Retina (tissue), 1 donor: Measurements from ENCODE around the gene TM4SF18.

ENCODE experiments used
- DNase-seq: peaks from one replicate; pipeline ENCODE4 v3.0.0-alpha.2; 2016

The TM4SF18 gene

DNA sequence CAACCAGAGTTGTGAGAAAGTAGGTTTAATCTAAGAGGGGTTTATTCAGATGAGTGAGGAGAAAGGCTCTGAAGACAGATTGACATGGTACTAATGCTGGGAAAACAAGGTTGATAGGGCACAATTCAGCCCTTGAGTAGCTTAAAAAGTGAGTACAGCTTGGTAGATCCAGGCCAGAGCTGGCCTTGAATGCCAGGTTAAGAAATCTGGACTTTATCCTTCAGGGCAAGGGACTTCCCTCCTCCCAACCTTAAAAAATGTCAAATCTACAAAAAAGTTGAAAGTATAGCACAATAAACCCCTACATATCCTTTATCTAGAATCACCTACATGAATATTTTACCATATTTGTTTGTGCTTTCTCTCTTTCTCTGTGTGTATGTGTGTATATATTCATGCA, 7.9 kb downstream of the TM4SF18 start:
- DNase-seq, result no peak

DNA sequence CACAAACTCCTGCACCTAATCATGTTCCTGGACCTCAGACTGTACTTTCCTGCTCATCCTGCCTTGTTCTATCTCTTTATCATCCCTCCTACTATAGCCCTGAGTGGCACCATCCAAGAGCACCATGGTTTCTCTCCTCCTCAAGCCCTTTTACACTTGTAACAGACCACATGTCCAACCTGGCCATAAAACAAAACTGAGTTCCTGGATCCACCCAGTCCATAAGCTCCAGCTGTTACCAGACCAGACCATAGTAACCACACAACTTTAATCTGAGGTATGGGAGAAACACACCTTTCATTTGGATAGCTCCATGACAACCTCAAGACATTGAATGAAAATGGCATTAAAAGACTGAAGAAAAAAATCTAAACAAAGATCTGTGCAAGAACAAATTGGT, 9.1 kb downstream of the TM4SF18 start:
- DNase-seq, result no peak

DNA sequence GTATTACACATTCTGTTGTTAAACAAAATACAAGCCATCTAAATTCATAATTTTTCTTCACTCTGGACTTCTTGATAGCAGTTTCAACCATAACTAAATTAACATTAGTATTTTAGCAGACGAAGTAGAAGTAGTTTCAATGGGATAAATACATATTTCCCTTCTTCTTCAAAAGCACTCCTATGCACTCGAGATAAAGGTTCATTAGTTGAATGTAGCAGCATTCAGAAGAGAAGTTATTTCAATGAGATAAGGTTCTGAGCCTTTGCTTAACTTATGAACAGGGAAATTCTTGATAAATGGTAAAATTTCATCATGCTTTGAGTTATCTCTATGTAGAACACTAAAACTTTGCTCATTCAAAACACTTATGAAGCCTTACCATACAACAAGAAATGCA, 11.8 kb downstream of the TM4SF18 start:
- no peak for DNase-seq

DNA sequence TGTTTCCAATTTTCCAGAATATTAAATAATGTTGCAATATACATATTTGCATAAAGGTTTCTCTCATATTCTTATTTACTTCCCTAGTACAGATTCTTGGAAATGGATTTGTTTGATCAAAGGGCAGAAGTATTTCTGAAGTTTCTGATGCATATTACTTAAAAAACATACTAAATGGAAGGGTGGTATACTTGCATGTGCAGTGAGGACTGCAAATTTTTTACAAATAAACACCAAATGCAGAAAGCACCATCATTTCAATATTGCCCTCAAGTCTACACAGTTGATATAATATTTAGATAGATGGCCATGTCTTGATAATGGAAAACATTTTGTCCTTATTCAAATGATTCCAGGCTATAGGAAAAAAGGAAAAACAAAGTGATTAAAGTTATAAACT, 12.3 kb downstream of the TM4SF18 start:
- no peak for DNase-seq

DNA sequence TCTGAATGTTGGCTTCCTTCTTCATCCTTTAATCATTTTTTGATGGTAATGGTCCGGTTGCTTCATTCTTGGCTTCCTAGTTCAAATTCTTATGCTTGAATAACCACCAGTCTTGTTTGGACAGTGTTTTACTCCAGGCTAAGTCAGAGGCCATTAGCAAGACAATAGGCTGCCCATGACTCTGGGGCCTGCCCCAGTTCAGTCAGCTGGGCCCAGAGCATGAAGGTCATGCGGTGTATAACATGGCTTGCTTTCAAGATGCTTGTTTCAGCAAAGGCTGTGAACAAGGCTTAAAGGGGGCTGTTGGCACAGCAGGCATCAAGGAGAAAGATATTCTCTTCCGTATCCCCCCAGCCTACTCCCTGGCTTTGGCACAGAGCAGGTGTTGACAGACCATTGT, 13.7 kb downstream of the TM4SF18 start:
- DNase-seq, result no peak

DNA sequence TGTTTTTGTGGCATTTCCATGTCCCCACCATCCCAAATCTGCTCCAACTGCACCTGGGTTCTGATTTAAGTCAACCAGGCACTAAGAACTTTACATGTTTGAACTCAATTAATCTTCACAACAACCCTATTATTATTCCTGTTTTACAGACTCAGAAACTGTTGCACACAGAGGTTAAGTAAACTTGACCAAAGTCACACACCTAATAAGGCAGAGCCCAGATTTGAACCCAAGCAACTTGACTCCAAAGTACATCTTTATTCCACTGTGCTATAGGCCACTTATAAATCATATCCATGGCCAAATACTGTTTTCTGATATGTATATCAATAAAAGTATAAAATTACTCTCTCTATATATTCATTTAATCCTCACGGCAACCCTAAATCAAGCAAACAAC, 16.4 kb downstream of the TM4SF18 start:
- DNase-seq, result no peak

DNA sequence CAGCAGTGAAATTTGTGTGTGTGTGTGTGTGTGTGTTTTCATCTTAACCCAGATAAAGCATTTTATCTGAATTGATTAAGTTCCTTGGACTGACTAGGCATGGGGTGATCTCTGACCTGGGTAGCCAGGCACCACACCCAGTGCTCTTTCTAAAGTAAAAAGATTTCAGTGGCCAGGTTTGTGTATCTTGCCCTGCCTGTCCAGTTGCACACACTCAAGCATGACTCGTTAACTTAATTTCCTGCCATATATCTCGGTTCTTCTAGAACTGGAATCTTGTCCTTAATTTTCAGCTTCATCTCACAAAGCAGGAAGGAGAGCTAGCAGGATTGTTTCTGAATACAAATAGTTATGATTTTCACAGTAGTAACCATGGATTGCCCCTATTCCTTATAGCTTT, 17.0 kb downstream of the TM4SF18 start:
- no peak for DNase-seq

DNA sequence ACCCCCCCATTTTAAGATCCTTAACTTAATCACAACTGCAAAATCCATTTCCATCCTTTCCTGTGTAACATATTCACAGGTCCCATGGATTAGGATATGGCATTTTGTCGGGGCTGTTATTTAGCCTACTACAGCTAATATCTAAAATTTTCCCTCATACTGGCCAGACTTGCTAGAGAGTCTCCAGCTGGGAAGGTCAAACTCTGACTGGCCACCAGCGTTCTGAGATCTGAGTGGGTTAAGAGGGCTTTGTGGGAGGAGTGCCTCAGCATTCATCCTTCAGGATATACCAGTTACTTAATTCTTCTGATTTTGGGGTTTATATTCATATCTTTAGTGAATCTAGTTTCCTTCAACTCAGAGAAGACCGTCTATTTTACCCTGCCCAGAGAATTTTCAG, 17.7 kb downstream of the TM4SF18 start:
- no peak for DNase-seq

DNA sequence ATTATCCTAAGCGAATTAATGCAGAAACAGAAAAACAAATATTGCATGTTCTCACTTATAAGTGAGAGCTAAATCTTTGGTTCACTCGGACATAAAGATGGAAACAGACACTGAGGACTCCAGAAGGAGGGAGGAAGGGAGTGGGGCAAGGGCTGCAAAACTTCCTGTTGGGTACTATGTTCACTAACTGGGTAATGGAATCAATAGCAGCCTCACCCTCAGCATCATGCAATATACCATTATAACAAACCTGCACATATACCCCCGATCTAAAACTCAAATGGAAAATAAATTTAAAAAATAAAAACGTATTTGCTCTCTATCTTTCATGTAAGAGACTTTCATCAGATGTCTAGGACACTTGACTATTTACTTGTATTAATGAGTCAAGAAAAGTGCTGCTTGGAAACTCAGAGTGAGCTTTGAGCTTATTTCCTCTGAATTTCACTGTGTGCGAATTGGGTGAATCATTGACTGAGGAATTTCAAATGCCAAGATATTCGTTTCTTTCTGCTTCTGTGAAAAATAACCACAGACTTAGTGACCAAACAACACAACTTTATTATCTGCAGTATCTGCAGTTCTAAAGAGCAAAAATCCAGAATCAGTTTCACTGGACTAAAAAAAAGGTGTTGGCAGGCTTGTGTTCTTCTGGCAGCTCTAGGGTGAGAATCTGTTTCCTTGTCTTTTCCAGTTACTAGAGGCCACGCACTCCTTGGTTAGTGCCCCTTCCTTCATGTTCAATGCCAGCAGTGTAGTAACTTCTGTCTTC, 18.4 kb downstream of the TM4SF18 start:
- DNase-seq, result no peak

DNA sequence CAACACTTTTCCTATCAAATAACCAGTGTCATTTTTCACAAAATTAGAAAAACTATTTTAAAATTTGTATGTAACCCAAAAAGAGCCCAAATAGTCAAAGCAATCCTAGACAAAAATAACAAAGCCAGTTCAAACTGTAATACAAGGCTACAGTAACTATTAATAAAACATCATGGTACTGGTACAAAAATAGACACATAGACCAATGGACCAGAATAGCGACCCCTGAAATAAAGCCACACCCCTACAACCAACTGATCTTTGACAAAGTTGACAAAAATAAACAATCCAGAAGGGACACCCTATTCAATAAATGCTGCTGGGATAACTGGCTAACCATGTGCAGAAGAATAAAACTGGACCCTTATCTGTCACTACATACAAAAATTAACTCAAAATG, 19.9 kb downstream of the TM4SF18 start:
- no peak for DNase-seq

DNA sequence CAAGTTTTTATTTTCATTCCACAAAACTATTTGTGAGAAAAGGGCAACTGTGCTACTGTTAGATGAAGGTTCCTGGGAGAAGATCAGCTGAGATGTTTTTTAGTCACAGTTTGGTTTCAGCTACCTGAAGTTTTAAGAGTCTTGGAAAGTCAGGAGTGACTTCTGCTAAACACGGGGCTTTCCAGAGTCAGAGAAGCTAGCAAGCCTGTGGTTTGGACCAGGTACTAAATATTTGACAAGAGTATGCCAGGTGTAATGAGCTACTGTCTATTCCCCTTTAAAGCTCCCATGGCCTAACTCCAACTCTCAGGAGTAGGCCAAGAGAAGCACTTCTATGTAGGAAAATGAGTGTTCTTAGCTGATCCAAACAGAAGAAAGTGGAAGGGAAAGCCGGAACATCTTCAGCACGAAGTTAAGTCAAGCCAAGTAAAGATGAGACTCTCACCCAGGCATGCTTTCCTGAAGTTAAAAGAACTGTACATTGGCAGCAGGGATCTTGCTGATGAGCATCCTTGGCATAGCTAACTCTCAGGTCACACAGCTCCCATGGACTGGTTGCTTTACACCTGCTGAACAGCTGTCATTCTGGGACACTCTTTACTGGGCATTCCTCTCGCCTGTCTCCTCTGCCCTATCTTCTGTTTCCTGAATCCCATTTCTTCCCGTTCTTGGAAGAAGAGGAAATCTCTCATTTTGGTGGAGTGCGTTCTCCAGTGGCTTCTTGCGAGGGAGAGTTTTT, 22.5 kb downstream of the TM4SF18 start:
- no peak for DNase-seq

DNA sequence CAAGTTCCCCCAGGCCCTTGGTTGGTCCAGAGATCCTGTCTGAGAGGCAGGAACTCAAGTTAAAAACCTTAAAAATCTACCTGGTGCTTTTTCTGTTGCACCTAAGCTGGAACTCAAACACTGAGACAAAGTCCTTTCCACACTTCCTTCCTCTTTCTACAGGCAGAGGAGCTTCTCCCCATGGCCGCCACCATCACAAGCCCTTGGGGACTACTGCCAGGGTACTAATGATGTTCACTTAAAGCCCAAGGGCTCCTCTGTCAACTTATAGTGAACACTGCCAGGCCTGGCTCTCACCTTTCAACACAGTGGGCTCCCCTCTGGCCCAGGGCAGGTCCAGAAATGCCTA, 26.0 kb downstream of the TM4SF18 start:
- no peak for DNase-seq

DNA sequence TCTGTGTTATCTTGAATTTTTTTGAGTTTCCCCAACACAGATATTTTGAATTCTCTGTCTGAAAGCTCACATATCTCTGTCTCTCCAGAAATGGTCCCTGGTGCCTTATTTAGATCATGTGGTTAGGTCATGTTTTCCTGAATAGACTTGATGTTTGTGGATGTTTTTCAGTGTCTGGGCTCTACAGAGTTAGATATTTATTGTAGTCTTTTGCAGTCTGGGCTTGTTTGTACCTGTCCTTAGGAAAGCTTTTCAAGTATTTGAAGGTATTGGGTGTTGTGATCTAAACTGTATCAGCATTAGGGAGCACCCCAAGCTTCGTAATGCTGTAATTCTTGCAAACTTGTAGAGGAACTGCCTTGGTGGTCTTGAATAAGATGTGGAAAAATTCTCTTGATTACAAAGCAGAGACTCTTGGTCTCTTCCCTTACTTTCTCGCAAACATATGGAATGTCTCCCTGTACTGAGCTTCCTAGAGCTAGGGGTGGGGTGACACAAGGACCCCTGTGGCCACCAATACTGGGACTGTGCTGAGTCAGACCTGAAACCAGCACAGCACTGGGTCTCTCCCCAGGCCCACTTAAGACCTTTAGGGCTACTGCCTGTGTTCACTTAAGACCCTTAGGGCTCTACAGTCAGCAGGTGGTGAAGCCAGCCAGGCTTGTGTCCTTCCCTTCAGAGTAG, 26.5 kb downstream of the TM4SF18 start:
- no peak for DNase-seq

DNA sequence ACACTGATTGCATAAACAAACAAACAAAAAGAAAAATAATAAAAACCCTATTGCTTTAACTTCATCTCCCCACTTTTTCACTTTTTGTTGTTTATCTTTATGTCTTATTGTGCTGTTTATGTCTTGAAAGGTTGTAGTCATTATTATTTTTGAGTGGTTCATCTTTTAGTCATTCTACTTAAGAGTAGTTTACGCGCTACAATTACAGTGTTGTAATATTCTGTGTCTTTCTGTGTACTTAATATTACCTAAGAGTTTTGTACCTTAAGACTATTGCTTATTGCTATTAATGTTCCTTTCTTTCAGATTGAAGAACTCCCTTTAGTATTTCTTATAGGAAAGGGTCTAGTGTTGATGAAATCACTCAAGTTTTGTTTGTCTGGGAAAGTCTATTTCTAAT, 28.1 kb downstream of the TM4SF18 start:
- DNase-seq, result no peak

DNA sequence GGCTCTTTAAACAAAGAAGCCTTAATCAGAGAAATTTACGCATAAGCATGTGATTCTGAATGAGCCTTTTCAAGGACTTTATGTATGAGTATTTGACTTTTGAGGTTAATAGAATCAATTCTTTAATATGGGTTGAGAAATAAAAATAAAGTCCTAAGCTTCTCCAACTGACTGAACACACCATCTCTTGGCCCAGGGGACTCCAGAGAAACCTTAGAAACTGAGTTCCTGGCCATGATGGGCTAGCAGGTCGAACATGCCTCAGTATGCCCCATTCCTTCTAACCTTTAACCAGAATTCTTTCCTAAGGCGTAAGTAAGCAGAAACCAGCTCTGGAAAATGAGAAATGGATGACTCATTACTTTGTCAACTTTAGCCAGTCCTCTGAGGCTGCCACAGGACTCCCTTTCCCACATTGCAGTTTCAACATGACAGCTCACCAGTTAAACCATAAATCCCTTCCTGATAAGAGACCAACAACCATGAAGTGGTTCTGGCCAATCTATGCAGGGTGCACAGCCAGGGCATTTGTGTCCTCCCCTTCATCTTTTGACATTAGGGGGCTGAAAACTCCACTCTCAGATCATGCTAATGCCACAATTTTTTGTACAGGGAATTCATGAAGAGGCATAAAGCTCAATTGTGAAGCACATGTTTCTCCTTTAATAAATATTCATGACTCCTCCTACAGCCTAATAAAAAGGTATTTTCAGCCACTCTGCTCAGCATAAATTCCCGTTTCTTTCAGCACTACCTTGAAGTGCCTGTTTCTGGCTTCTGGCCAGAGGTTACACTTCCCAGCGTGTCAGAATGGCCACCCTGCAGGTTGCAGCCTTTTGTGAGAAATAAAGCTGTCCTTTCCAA, 33.3 kb downstream of the TM4SF18 start:
- DNase-seq, result no peak

DNA sequence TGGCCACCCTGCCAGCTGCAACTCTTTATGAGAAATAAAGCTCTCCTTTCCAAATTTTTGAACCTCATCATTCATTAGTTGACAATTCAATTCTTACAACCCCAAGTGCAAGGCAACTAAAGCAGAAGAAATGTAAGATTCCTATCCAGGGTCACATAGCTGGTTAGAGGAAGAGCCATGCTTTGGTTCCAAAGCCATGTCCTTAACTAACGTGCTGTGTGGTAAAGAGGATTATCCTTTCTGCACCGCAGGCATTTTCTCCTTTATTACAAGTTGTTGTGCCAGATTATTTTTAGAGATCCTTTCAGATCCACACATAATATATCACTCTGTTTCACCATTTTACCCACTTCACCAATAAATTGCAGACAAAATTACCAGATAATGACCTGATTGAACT, 36.5 kb downstream of the TM4SF18 start:
- no peak for DNase-seq

DNA sequence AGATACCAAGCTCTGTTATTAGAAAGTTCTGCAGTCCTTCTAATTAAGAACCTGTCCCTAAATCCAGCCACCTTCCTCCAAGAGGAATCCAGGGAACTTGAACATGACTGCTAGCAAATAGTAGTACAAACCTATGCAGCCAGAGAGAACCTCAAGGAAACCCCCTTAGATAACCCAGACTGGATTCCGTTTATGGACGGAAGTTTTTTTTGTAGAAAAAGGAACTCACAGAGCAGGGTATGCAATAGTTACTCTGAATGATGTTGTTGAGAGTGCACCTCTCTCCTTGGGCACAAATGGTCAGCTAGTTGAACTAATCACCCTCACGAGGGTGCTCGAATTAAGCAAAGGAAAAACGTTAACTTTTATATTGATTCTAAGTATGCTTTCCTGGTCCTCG, 40.8 kb downstream of the TM4SF18 start:
- no peak for DNase-seq

DNA sequence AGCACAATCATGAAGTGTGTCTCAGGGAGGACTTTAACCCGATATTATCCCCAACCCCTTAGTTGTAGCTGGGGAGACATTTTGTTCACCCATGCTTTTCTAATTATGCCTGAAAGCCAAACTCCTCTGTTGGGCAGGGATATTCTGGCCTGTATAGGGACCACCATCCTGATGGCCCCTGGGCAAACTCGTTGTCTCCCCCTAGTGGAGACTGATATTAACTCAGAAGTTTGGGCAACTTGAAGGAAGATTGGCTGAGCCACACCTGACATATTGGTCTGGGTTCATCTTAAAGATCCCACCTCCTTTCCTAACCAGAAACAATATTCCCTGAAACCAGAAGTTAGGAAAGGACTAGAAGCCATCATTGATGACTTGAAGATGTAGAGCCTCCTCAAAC, 42.3 kb downstream of the TM4SF18 start:
- no peak for DNase-seq

DNA sequence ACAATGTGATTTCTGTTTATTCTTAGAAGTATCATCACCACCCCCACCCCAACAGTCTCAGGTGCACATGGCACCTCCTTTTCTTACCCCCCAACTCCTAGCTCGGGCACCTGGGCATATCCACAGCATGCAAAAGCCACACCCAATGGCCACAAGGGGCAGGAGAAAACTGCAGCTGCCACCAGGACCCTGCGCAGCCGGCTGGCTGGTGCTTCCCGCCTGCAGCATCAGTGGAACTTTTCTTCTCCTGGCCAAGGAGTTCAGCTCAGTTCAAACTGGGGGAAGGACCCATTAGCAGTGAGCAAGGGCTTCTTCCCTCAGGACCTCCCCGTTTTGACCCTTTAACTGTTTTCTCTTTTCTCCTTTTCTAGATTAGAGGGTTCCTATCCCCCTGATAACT, 44.8 kb downstream of the TM4SF18 start:
- no peak for DNase-seq

DNA sequence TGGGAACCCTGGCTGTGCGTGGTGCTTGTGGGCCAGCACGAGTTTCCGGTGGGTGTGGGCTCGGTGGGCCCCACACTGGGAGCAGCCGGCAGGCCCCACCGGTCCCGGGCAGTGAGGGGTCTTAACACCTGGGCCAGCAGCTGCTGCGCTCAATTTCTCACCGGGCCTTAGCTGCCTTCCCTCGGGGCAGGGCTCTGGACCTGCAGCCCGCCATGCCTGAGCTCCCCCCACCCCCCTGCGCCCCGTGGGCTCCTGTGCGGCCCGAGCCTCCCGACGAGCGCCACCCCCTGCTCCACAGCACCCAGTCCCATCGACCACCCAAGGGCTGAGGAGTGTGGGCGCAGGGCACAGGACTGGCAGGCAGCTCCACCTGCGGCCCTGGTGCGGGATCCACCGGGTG, 49.4 kb downstream of the TM4SF18 start:
- no peak for DNase-seq

DNA sequence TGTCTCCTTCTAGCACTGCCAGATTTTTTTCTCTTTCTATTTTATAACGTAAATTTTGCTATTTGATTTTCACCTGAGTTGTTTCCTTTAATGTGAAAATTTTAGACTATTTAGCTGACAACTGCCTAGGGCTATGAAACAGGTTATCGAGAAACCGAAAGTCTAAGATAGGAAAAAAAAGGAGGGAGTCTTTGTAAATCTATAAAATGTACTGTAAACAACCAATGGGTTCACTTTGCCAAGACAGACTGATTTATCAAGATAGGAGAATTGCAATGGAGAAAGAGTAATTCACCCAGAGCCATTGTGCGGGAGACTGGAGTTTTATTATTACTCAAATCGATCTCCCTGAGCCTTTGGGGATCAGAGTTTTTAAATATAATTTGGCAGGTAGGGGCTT, 50.0 kb downstream of the TM4SF18 start:
- no peak for DNase-seq

DNA sequence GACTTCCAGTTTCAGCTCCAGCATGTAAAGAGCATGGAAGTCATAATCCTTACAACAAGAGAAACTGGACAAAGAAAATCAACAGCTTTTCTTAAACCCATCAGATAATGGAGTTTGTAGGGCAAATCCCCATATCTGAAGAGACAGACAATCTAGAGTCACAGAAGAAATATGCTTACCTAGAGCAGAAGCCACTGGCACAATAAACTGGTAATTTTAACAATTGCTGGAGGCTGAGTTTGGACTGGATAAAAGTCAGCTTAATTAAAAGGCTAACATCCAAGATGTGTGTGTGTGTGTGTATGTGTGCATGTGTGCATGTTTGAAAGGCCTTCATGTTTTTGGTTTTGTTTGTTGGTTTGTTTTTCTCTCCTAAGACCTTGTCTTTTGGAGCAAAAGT, 50.6 kb downstream of the TM4SF18 start:
- DNase-seq, result no peak

DNA sequence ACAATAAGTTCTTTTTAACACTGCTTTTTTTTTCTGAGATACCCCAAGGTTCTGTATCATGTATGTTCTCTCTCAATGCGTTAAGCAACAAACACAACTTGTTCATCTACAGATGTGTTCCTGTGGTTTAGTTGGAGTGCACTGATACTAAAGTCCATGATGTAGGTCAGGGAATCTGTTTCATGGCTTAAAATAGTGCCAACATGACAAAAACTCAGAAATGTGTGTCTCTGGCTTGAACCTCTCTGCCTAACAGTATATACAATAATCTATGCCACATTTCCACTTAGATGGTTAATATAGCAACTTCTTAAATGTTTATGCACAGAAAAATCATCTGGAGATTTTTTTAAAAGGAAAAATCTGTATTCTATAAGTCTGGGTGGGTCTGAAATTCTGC, 51.1 kb downstream of the TM4SF18 start:
- DNase-seq, result no peak
